Central memory CD4-positive, alpha-beta T cell (primary cell): ENCODE data around the gene DCLK3.

Experiments used
- DNase-seq: peaks from one replicate; pipeline ENCODE4 v3.0.0; 2022

Gene DCLK3

GRCh38 chr3:36765104-36765503, 751 bp upstream of the DCLK3 start:
- DNase-seq = no peak

GRCh38 chr3:36764704-36765038, 318 bp upstream of the DCLK3 start:
- no peak for DNase-seq

- no peak for DNase-seq
Observed at GRCh38 chr3:36762918-36763849, 1.2 kb downstream of the DCLK3 start.

GRCh38 chr3:36761779-36762178, 2.6 kb downstream of the DCLK3 start:
- no peak for DNase-seq

- no peak for DNase-seq
Observed at GRCh38 chr3:36756269-36756668, 8.1 kb downstream of the DCLK3 start.

GRCh38 chr3:36751326-36751725, 13.0 kb downstream of the DCLK3 start:
- DNase-seq = no peak

GRCh38 chr3:36750737-36751136, 13.6 kb downstream of the DCLK3 start:
- no peak for DNase-seq

GRCh38 chr3:36744763-36745162, 19.6 kb downstream of the DCLK3 start:
- no peak for DNase-seq

GRCh38 chr3:36743826-36744225, 20.5 kb downstream of the DCLK3 start:
- DNase-seq = no peak

- no peak for DNase-seq
Observed at GRCh38 chr3:36741285-36741684, 23.1 kb downstream of the DCLK3 start.

GRCh38 chr3:36740787-36741186, 23.6 kb downstream of the DCLK3 start:
- DNase-seq = no peak

- DNase-seq = no peak
Observed at GRCh38 chr3:36738702-36739101, 25.7 kb downstream of the DCLK3 start.

GRCh38 chr3:36736301-36736700, 28.1 kb downstream of the DCLK3 start:
- DNase-seq = no peak

- DNase-seq = no peak
Observed at GRCh38 chr3:36734742-36735141, 29.6 kb downstream of the DCLK3 start.

GRCh38 chr3:36733723-36734122, 30.6 kb downstream of the DCLK3 start:
- no peak for DNase-seq

- no peak for DNase-seq
Observed at GRCh38 chr3:36733162-36733696, 31.1 kb downstream of the DCLK3 start.

- no peak for DNase-seq
Observed at GRCh38 chr3:36730966-36731365, 33.4 kb downstream of the DCLK3 start.

GRCh38 chr3:36729204-36730056, 34.9 kb downstream of the DCLK3 start:
- DNase-seq = peak; percentile 16

GRCh38 chr3:36714343-36715086, 49.8 kb downstream of the DCLK3 start:
- DNase-seq = no peak

GRCh38 chr3:36713904-36714303, 50.4 kb downstream of the DCLK3 start:
- no peak for DNase-seq

- DNase-seq = no peak
Observed at GRCh38 chr3:36710606-36711005, 53.7 kb downstream of the DCLK3 start.

- no peak for DNase-seq
Observed at GRCh38 chr3:36709826-36710365, 54.5 kb downstream of the DCLK3 start.

GRCh38 chr3:36709281-36709680, 55.1 kb downstream of the DCLK3 start:
- no peak for DNase-seq
